Measurements from ENCODE around the gene SP3.

SP3 gene

GRCh38 chr2:173955004-173955403, 10.2 kb downstream of the SP3 start:
- H3K27ac ChIP-seq = no peak overlapping the region
- peak; percentile 24 for TF ChIP-seq CTCF (conservative IDR thresholded peaks at IDR 0.05)

- no peak for TF ChIP-seq CTCF (conservative IDR thresholded peaks at IDR 0.05)
- no peak overlapping the region for H3K27ac ChIP-seq
Measured at GRCh38 chr2:173953047-173953424, 12.1 kb downstream of the SP3 start.

- no peak overlapping the region for H3K27ac ChIP-seq
- no peak for TF ChIP-seq CTCF (conservative IDR thresholded peaks at IDR 0.05)
Measured at GRCh38 chr2:173952267-173953046, 12.7 kb downstream of the SP3 start.

DNA sequence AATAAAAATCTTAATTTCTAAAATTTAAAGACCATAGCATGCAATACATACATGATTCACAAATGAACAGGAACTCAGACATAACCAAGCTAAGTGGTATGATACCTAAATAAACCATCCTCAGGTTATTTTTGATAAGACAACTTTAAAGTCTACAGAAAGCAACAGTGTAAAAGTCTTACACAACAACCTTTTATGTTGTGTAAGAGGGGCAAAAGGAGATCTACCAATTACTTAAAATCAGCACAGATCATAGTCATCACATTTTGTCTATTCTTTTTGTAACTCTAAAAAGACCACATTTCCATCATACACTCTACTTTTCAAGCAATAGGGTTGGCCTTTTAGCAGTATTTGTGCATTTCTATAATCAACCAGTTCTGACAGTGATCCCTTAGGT, 16.3 kb downstream of the SP3 start:
- TF ChIP-seq CTCF (conservative IDR thresholded peaks at IDR 0.05) = no peak
- H3K27ac ChIP-seq = no peak overlapping the region

GRCh38 chr2:173948198-173948597, 17.0 kb downstream of the SP3 start:
- H3K27ac ChIP-seq = no peak overlapping the region
- no peak for TF ChIP-seq CTCF (conservative IDR thresholded peaks at IDR 0.05)

DNA sequence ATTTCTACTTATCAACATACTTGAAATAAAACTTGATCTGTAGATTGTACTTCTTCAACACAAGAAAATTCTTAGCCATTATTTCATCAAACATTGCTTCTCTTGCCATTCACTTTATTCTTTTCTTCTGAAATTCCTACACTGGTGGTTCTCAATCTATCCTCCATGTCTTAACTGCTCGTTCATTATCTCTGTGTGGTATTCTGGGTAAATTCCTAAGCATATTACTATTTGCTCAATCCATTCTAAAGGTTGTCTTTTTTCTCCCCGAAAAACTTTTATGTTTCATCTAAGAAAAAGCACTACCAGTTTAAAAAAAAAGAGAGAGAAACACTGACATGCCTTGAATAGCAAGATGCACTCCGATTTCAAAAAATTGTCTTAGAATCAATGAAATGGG, 18.0 kb downstream of the SP3 start:
- H3K27ac ChIP-seq = no peak overlapping the region
- no peak for TF ChIP-seq CTCF (conservative IDR thresholded peaks at IDR 0.05)

GRCh38 chr2:173943738-173944137, 21.4 kb downstream of the SP3 start:
- TF ChIP-seq CTCF (conservative IDR thresholded peaks at IDR 0.05) = no peak
- H3K27ac ChIP-seq = no peak overlapping the region
